HL-60 (cell line): ENCODE data around the gene FAM20A.

Experiments used
- DNase-seq, 2 experiments: peaks; one replicate each; pipeline ENCODE4 v3.0.0-alpha.2; 2010 to 2020; ENCODE audit warnings: low read depth in 1 of 2, low spot score in 1 of 2
- H3K27ac ChIP-seq: fragments of 250-450 bp; sonication (Bioruptor Pico); replicated peaks from 2 replicates; pipeline ENCODE4 v1.5.1; 2020; ENCODE audit warnings: mild to moderate bottlenecking, moderate library complexity
- H3K27me3 ChIP-seq: fragments of 250-450 bp; sonication (Bioruptor Pico); 2 replicates; pipeline ENCODE4 v1.5.1; 2021; ENCODE audit warnings: mild to moderate bottlenecking, moderate library complexity; ENCODE audit not compliant: insufficient read depth, poor library complexity, severe bottlenecking
- H3K4me3 ChIP-seq: replicated peaks from 2 replicates; pipeline ENCODE4 v1.5.1; 2011; ENCODE audit warnings: mild to moderate bottlenecking, control low read depth, low read length; ENCODE audit not compliant: insufficient read depth
- GABPA ChIP-seq: IDR thresholded peaks from 2 replicates; pipeline ENCODE4 v1.6.1; 2012; ENCODE audit warnings: low read depth
- POLR2AphosphoS5 ChIP-seq: IDR thresholded peaks from 2 replicates; pipeline ENCODE4 v1.6.1; 2012; ENCODE audit warnings: low read depth
- SPI1 ChIP-seq: IDR thresholded peaks from 2 replicates; pipeline ENCODE4 v1.6.1; 2012; ENCODE audit warnings: low read depth, mild to moderate bottlenecking, borderline replicate concordance
- TF ChIP-seq, protein P1 (sequence below): IDR thresholded peaks from 2 replicates; pipeline ENCODE4 v1.6.1; 2012; ENCODE audit warnings: low read depth; ENCODE audit not compliant: insufficient replicate concordance
- TF ChIP-seq, protein P2 (sequence below): IDR thresholded peaks from one replicate; pipeline ENCODE4 v1.5.1; 2011; ENCODE audit warnings: low read length, control low read depth, inconsistent platforms; ENCODE audit not compliant: insufficient read depth

FAM20A gene

DNA sequence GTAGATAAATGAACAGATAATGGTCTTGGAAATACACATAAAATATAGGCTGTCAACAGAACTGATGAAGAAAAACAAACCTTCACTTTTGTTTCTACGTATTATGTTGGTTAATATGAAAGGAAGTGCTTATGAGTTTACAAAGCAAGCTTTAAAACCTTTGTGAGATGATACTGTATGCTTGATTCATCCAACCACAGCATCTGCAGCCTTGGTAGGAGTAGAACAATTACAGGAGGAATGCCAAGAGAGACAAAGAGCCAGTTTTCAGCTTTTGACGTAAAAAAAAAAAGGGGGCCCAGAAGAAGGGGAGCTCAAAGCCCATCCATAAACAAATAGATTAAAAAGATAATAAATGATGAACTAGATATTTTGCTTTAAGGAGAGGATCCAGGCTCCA, 13.3 kb downstream of the FAM20A start:
- H3K27me3 ChIP-seq = no peaks in the 10 kb centered on the region
- TF ChIP-seq POLR2AphosphoS5 (no peak), GABPA (no peak), SPI1 (no peak)
- TF ChIP-seq, protein P1, sequence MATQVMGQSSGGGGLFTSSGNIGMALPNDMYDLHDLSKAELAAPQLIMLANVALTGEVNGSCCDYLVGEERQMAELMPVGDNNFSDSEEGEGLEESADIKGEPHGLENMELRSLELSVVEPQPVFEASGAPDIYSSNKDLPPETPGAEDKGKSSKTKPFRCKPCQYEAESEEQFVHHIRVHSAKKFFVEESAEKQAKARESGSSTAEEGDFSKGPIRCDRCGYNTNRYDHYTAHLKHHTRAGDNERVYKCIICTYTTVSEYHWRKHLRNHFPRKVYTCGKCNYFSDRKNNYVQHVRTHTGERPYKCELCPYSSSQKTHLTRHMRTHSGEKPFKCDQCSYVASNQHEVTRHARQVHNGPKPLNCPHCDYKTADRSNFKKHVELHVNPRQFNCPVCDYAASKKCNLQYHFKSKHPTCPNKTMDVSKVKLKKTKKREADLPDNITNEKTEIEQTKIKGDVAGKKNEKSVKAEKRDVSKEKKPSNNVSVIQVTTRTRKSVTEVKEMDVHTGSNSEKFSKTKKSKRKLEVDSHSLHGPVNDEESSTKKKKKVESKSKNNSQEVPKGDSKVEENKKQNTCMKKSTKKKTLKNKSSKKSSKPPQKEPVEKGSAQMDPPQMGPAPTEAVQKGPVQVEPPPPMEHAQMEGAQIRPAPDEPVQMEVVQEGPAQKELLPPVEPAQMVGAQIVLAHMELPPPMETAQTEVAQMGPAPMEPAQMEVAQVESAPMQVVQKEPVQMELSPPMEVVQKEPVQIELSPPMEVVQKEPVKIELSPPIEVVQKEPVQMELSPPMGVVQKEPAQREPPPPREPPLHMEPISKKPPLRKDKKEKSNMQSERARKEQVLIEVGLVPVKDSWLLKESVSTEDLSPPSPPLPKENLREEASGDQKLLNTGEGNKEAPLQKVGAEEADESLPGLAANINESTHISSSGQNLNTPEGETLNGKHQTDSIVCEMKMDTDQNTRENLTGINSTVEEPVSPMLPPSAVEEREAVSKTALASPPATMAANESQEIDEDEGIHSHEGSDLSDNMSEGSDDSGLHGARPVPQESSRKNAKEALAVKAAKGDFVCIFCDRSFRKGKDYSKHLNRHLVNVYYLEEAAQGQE = no peak
- TF ChIP-seq, protein P2, sequence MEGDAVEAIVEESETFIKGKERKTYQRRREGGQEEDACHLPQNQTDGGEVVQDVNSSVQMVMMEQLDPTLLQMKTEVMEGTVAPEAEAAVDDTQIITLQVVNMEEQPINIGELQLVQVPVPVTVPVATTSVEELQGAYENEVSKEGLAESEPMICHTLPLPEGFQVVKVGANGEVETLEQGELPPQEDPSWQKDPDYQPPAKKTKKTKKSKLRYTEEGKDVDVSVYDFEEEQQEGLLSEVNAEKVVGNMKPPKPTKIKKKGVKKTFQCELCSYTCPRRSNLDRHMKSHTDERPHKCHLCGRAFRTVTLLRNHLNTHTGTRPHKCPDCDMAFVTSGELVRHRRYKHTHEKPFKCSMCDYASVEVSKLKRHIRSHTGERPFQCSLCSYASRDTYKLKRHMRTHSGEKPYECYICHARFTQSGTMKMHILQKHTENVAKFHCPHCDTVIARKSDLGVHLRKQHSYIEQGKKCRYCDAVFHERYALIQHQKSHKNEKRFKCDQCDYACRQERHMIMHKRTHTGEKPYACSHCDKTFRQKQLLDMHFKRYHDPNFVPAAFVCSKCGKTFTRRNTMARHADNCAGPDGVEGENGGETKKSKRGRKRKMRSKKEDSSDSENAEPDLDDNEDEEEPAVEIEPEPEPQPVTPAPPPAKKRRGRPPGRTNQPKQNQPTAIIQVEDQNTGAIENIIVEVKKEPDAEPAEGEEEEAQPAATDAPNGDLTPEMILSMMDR = no peak
- no peak overlapping the region for H3K27ac ChIP-seq
- H3K4me3 ChIP-seq = no peak overlapping the region
- no peak for DNase-seq

DNA sequence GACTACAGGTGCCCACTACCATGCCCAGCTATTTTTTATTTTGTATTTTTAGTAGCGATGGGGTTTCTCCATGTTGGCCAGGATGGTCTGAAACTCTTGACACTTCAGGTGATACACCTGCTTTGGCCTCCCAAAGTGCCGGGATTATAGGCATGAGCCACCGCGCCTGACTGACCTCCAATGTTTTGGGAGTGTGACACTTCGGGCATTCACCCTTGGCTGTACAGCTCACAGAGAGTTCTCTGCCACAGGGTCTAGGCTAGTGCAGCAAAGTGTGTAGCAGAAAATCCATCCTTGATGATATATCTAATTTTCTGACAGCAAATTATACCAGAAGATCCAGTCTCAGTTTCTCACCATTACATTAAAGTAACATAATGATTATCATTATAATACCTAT, 14.1 kb downstream of the FAM20A start:
- TF ChIP-seq POLR2AphosphoS5 (no peak), GABPA (no peak), SPI1 (no peak)
- TF ChIP-seq, protein P2 = no peak
- TF ChIP-seq, protein P1 = no peak
- no peak for DNase-seq
- Histone ChIP-seq H3K4me3 (no peak overlapping the region), H3K27me3 (no peaks in the 10 kb centered on the region), H3K27ac (no peak overlapping the region)

DNA sequence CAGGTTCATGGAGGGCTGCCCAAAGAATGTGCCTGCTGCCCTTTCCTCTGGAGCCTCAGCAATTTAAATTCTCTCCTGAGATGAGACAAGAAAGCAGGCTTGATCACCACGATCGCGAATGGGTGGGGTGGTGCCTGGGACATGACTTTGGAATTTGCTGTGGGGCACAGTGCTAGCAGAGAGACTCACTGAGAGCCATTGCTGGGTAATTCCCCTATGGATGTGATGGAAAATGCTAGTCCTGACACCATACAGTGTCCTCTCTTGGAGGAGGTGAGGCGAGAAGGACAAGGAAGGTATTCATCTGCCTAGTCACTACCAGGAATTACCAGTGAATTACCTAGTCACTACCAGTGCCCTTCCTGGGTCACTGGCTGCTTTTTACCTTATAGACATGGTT, 15.5 kb downstream of the FAM20A start:
- DNase-seq = no peak
- TF ChIP-seq GABPA = no peak
- TF ChIP-seq POLR2AphosphoS5 = no peak
- TF ChIP-seq SPI1 = no peak
- TF ChIP-seq, protein P2 = no peak
- TF ChIP-seq, protein P1 = no peak
- Histone ChIP-seq H3K27ac (no peak overlapping the region), H3K27me3 (no peaks in the 10 kb centered on the region), H3K4me3 (no peak overlapping the region)
